Sigmoid colon (tissue), 7 donors: Measurements from ENCODE around the gene EIF1. TPM values are rescaled to one million over a fixed set of nuclear protein-coding genes. Genes with fewer than 3 reads are reported as not detected.

Experiments used
- DNase-seq: peaks from one replicate; pipeline ENCODE4 v3.0.0-alpha.2; 2019
- H3K27ac ChIP-seq, 4 donors: fragments of 200-600 bp; sonication (generic); one replicate each; pipeline ENCODE4 v1.5.1; 2016 to 2019; ENCODE audit warnings: mild to moderate bottlenecking in 1 of 4
- H3K27me3 ChIP-seq, 3 donors: fragments of 200-600 bp; sonication (generic); one replicate each; pipeline ENCODE4 v1.5.1; 2019; ENCODE audit warnings: mild to moderate bottlenecking in 1 of 3
- H3K36me3 ChIP-seq, 4 donors: fragments of 200-600 bp; sonication (generic); one replicate each; pipeline ENCODE4 v1.5.1; 2016 to 2019
- H3K4me1 ChIP-seq, 4 donors: fragments of 200-600 bp; sonication (generic); one replicate each; pipeline ENCODE4 v1.5.1; 2017 to 2019
- H3K4me3 ChIP-seq, 4 donors: fragments of 200-600 bp; sonication (generic); one replicate each; pipeline ENCODE4 v1.5.1; 2017 to 2019; ENCODE audit warnings: mild to moderate bottlenecking in 2 of 4, moderate library complexity in 1 of 4
- H3K9me3 ChIP-seq, 4 donors: fragments of 200-600 bp in 3 of 4; sonication (generic) in 3 of 4; one replicate each; pipeline versions ENCODE4 v1.5.1 to v1.6.1; 2013 to 2019
- EP300 ChIP-seq, 4 donors: sonication (generic); formaldehyde crosslinking; IDR thresholded peaks; one replicate each; pipeline ENCODE4 v1.6.1; 2017; ENCODE audit warnings: antibody characterized with exemption in 4 of 4
- POLR2A ChIP-seq, 2 donors: fragments of 450-650 bp; IDR thresholded peaks; one replicate each; pipeline ENCODE4 v1.6.1; 2016; ENCODE audit warnings: antibody characterized with exemption in 2 of 2, mild to moderate bottlenecking in 2 of 2, moderate library complexity in 2 of 2
- POLR2AphosphoS5 ChIP-seq, 4 donors: sonication (generic); formaldehyde crosslinking; IDR thresholded peaks; one replicate each; pipeline ENCODE4 v1.6.1; 2017; ENCODE audit warnings: antibody characterized with exemption in 4 of 4
- WGBS, 2 donors: extraction: QIAGEN DNeasy Blood & Tissue Kit; methylation state at CpG; one replicate each; pipeline ENCODE4 v1.1.7; 2013; 5-methylcytosine and 5-hydroxymethylcytosine counted together
- intact Hi-C: fragments of 100-400 bp; cut with DNase I; formaldehyde crosslinking; loops from one replicate; pipeline ENCODE4 v1.15.1; 2023
- polyA plus RNA-seq, 3 donors: library from polyadenylated mRNA; stranded (reverse); fragments of 200-250 nt; gene quantifications; one replicate each; pipeline ENCODE4 v1.2.3, GENCODE V29; 2013
- total RNA-seq, 4 donors: library from RNA; depleted of rRNA; stranded (reverse); fragments of >200 nt; gene quantifications; one replicate each; pipeline ENCODE4 v1.1.0, GENCODE V29; 2016
- TF ChIP-seq, protein P1 (sequence below), 4 experiments: fragments of 450-650 bp in 3 of 4; fragments of 200-600 bp in 1 of 4; IDR thresholded peaks; one replicate each; pipeline ENCODE4 v1.5.1; 2016 to 2019; ENCODE audit warnings: antibody characterized with exemption in 4 of 4, mild to moderate bottlenecking in 3 of 4, moderate library complexity in 2 of 4
- donor health status: healthy with polysubstance abuse.
- donor health status: Bipolar disorder and iron deficiency.
- donor health status: healthy.

EIF1 gene
- total and polyA plus RNA-seq, 7 donors, result 246 to 572 (median 481) TPM

DNA sequence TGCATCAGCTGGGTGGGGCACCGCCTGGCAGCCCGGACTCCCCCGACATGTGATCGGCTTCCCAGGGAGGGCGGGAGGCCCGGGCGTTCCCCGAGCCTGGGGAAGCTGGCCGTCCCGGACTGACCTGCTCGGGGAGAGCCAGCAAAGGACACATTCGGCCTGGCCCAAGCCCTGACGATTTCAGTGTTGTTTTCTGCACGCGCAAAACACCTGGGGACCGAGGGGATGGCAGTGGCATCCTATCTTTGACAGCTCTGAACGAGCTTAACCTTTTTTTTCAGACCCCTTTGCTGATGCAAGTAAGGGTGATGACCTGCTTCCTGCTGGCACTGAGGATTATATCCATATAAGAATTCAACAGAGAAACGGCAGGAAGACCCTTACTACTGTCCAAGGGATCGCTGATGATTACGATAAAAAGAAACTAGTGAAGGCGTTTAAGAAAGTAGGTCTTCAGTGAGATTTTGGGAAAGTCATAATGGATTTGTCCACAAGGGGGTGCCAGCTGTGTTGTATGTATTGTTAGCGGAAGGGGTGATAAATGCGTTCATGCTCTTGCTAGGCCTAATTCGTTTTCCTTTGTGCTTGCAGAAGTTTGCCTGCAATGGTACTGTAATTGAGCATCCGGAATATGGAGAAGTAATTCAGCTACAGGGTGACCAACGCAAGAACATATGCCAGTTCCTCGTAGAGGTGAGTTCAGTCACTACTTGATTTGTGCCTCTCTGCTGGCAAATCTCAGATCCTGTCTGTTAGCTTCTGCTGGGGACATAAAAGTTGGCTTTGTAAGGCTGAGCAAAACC, 1.0 kb downstream of the EIF1 start:
- WGBS, 2 donors, result 1 to 3% methylated on average over 27 of the region's 27 CpGs
- no peak for DNase-seq
- peaks cover 46 to 54% (median 48%) of the 10 kb centered on the region in 4 donors for H3K36me3 ChIP-seq

DNA sequence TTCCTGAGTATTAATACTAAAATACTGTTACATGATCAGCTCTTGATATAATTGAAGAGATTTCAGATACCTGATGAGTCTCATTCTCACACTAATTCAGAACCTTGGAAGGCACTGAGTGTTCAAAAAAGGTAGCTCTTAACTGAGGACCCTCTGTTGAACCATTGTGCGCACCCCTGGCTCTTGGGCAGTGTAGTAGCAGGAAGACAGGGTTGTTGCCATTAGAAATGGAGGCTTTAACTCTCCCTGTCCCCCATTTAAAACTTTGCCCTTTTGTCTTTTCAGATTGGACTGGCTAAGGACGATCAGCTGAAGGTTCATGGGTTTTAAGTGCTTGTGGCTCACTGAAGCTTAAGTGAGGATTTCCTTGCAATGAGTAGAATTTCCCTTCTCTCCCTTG, 1.8 kb downstream of the EIF1 start:
- peak overlapping the region; percentile 83 to 99 (median 87) for H3K4me3 ChIP-seq
- H3K27ac ChIP-seq, result peak overlapping the region; percentile 99 to 100 (median 99)
- H3K36me3 ChIP-seq, result peaks cover 46 to 62% (median 51%) of the 10 kb centered on the region in 4 donors
- TF ChIP-seq POLR2AphosphoS5 (IDR thresholded peaks at IDR 0.05), result no peak
- no peak for TF ChIP-seq EP300 (IDR thresholded peaks at IDR 0.05)
- TF ChIP-seq POLR2A (IDR thresholded peaks at IDR 0.05), result no peak
- TF ChIP-seq, protein P1, sequence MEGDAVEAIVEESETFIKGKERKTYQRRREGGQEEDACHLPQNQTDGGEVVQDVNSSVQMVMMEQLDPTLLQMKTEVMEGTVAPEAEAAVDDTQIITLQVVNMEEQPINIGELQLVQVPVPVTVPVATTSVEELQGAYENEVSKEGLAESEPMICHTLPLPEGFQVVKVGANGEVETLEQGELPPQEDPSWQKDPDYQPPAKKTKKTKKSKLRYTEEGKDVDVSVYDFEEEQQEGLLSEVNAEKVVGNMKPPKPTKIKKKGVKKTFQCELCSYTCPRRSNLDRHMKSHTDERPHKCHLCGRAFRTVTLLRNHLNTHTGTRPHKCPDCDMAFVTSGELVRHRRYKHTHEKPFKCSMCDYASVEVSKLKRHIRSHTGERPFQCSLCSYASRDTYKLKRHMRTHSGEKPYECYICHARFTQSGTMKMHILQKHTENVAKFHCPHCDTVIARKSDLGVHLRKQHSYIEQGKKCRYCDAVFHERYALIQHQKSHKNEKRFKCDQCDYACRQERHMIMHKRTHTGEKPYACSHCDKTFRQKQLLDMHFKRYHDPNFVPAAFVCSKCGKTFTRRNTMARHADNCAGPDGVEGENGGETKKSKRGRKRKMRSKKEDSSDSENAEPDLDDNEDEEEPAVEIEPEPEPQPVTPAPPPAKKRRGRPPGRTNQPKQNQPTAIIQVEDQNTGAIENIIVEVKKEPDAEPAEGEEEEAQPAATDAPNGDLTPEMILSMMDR (IDR thresholded peaks at IDR 0.05), result no peak
- H3K27me3 ChIP-seq, result no peaks in the 10 kb centered on the region
- H3K9me3 ChIP-seq, result no peaks in the 10 kb centered on the region
- DNase-seq, result no peak
- peaks cover 0 to 33% (median 26%) of the 10 kb centered on the region in 4 donors for H3K4me1 ChIP-seq
- 63 to 78% methylated on average over 2 of the region's 2 CpGs for WGBS, 2 donors
- intact Hi-C loops, result no loop called here

More for the DNA sequence above, 1.0 kb downstream of the EIF1 start:
- Histone ChIP-seq H3K27me3 (no peaks in the 10 kb centered on the region), H3K4me1 (peaks cover 0 to 31% (median 26%) of the 10 kb centered on the region in 4 donors), H3K4me3 (peak overlapping the region; percentile 83 to 99 (median 87)), H3K27ac (peak overlapping the region; percentile 99 to 100 (median 99)), H3K9me3 (no peaks in the 10 kb centered on the region)
- intact Hi-C loops, result loop anchor here (2.0 kb wide), 1 partner anchor 23 kb away; no protein-coding TSS in a partner anchor
- TF ChIP-seq, protein P1 (IDR thresholded peaks at IDR 0.05), result peak; percentile 45 to 58 (median 52)
- peak in 1 of 4 donors; percentile 72 for TF ChIP-seq POLR2AphosphoS5 (IDR thresholded peaks at IDR 0.05)
- TF ChIP-seq EP300 (IDR thresholded peaks at IDR 0.05), result peak in 1 of 4 donors; percentile 48
- no peak for TF ChIP-seq POLR2A (IDR thresholded peaks at IDR 0.05)

DNA sequence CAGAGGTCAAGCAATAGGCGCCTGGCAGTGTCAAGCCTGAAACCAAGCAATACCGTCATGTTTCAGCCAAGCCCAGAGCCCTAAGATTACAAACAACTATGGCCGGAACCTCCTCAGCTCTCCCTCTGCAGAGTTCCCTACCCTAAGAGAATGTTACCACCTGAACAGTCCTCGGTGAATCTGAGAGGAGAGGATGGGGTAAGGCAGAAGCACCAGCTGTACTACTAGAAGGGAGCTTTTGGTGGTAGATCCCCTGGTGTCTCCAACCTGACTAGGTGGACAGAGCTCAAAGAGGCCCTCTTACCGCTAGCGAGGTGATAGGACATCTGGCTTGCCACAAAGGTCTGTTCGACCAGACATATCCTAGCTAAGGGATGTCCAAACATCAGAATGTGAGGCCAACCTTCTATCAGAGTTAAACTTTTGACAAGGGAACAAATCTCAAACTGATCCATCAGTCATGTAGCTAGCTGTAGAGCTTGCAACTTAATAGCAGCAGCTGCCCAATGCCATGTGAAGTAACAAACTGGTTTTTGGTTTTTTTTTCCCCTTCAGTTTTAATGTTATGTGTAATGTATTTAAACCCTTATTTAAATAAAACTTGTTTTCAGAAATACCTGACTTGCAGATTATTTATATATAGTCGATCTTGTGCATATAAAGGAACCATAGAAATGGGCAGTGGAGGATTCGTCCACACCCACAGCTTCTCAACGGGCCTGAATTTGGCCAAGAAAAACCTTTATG, 2.5 kb downstream of the EIF1 start:
- Histone ChIP-seq H3K27ac (peak overlapping the region in 2 of 4 donors; percentile 99), H3K4me1 (peaks cover 0 to 40% (median 31%) of the 10 kb centered on the region in 4 donors), H3K9me3 (no peaks in the 10 kb centered on the region), H3K36me3 (peaks cover 46 to 62% (median 51%) of the 10 kb centered on the region in 4 donors), H3K4me3 (peak overlapping the region in 1 of 4 donors; percentile 87), H3K27me3 (no peaks in the 10 kb centered on the region)
- WGBS, 2 donors, result 74 to 82% methylated on average over 10 of the region's 10 CpGs
- TF ChIP-seq, protein P1 (IDR thresholded peaks at IDR 0.05), result no peak
- TF ChIP-seq POLR2AphosphoS5 (IDR thresholded peaks at IDR 0.05) (no peak), EP300 (IDR thresholded peaks at IDR 0.05) (no peak), POLR2A (IDR thresholded peaks at IDR 0.05) (no peak)
- intact Hi-C loops, result no loop called here
- no peak for DNase-seq

DNA sequence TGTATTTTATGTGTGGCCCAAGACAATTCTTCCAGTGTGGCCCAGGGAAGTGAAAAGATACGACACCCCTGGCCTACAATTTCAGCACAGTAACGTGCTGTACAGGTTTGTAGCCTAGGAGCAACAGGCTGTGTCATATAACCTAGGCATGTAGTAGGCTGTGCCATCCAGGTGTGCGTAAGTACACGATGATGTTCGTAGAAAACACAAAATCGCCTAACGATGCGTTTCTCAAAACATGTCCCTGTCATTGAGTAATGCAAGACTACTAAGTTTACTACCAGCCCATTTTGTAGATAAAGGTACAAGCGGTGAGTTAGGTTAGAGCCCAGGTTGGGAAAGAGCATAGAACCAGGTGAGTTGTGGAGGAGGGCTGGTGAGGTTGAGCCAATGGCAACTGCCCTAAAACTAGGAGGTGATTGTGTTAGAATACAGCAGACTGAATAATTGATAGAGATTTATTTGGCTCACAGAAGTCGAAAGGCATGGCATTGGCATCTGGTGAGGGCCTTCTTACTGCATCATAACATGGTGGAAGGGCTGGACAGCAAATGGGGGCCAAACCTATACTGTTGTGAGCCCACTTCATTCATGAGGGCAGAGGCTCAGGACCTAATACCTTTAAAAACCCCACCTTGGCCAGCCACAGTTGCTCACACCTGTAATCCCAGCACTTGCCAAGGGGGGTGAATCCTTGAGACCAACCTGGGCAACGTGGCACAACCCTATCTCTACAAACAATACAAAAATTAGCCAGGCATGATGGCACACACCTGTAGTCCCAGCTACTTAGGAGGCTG, 4.2 kb downstream of the EIF1 start:
- peaks cover 0 to 52% (median 46%) of the 10 kb centered on the region in 4 donors for H3K4me1 ChIP-seq
- H3K9me3 ChIP-seq, result no peaks in the 10 kb centered on the region
- 86 to 93% methylated on average over 11 of the region's 11 CpGs for WGBS, 2 donors
- H3K4me3 ChIP-seq, result no peak overlapping the region
- intact Hi-C loops, result no loop called here
- peaks cover 46 to 62% (median 51%) of the 10 kb centered on the region in 4 donors for H3K36me3 ChIP-seq
- no peak for DNase-seq
- no peaks in the 10 kb centered on the region for H3K27me3 ChIP-seq
- peak in 1 of 4 donors; percentile 31 for TF ChIP-seq POLR2AphosphoS5 (IDR thresholded peaks at IDR 0.05)
- no peak for TF ChIP-seq POLR2A (IDR thresholded peaks at IDR 0.05)
- H3K27ac ChIP-seq, result no peak overlapping the region
